IMR-90 (cell line): Measurements from ENCODE around the gene CFAP251. TPM values are rescaled to one million over a fixed set of nuclear protein-coding genes. Genes with fewer than 3 reads are reported as not detected.

Experiments used
- ATAC-seq: fragments of 200-7000 bp; cut with Tn5 transposase; 2 replicates; pipeline ENCODE4 v1.9.1; 2020; ENCODE audit warnings: low read depth, mild to moderate bottlenecking, moderate library complexity
- BruUV-seq: library from RNA; stranded (reverse); fragments of 400-500 nt; replicated peaks from 2 replicates; lab custom pipeline; 2021; lab: Mats Ljungman, UMichigan
- CTCF ChIA-PET: fragments of 300-600 bp; formaldehyde crosslinking; extraction: SDS; loops from one replicate; lab custom pipeline; 2021; ENCODE audit warnings: antibody characterized with exemption; lab: Yijun Ruan, JAX
- POLR2A ChIA-PET: fragments of 300-600 bp; sonication (Branson Sonifier 250); formaldehyde crosslinking; loops from one replicate; lab custom pipeline; 2022; ENCODE audit warnings: antibody characterized with exemption; ENCODE audit not compliant: unreplicated experiment; lab: Charles Lee
- DNase-seq: peaks from one replicate; pipeline ENCODE4 v3.0.0; 2013
- H2AFZ ChIP-seq: replicated peaks from 2 replicates; pipeline ENCODE3; 2013; ENCODE audit warnings: low read length, mild to moderate bottlenecking; ENCODE audit not compliant: poor library complexity
- H2AK5ac ChIP-seq: 2 replicates; pipeline ENCODE4 v1.6.1; 2013; ENCODE audit warnings: low read depth, low read length, inconsistent platforms
- H2AK9ac ChIP-seq: replicated peaks from 2 replicates; pipeline ENCODE3; 2013; ENCODE audit warnings: mild to moderate bottlenecking, low read depth, low read length, moderate library complexity; ENCODE audit not compliant: poor library complexity
- H2BK120ac ChIP-seq: 2 replicates; pipeline ENCODE4 v1.6.1; 2013; ENCODE audit warnings: low read depth, low read length, inconsistent platforms
- H2BK15ac ChIP-seq: 3 replicates; pipeline ENCODE4 v1.6.1; 2013; ENCODE audit warnings: low read depth, low read length, inconsistent platforms
- H2BK20ac ChIP-seq: 2 replicates; pipeline ENCODE4 v1.6.1; 2013; ENCODE audit warnings: low read depth, mild to moderate bottlenecking, inconsistent platforms, low read length, moderate library complexity
- H2BK5ac ChIP-seq: 2 replicates; pipeline ENCODE4 v1.6.1; 2013; ENCODE audit warnings: mild to moderate bottlenecking, low read depth, low read length, inconsistent platforms; ENCODE audit not compliant: poor library complexity, severe bottlenecking
- H3K14ac ChIP-seq: replicated peaks from 2 replicates; pipeline ENCODE4 v1.6.1; 2013; ENCODE audit warnings: low read depth, low read length, inconsistent platforms
- H3K18ac ChIP-seq: 2 replicates; pipeline ENCODE4 v1.6.1; 2013; ENCODE audit warnings: low read depth, low read length, control low read depth
- H3K23ac ChIP-seq: 2 replicates; pipeline ENCODE4 v1.6.1; 2013; ENCODE audit warnings: low read depth, low read length, inconsistent platforms
- H3K27ac ChIP-seq: 2 replicates; pipeline ENCODE4 v1.5.1; 2013; ENCODE audit warnings: mild to moderate bottlenecking, control low read depth, low read length; ENCODE audit not compliant: insufficient read depth
- H3K27me3 ChIP-seq: 2 replicates; pipeline ENCODE4 v1.6.1; 2013; ENCODE audit warnings: low read length; ENCODE audit not compliant: control insufficient read depth, insufficient read depth
- H3K36me3 ChIP-seq: 2 replicates; pipeline ENCODE4 v1.6.1; 2013; ENCODE audit warnings: low read length, mixed read lengths; ENCODE audit not compliant: control insufficient read depth, insufficient read depth
- H3K4ac ChIP-seq: 2 replicates; pipeline ENCODE4 v1.6.1; 2013; ENCODE audit warnings: low read depth, low read length, inconsistent platforms
- H3K4me1 ChIP-seq: 2 replicates; pipeline ENCODE4 v1.6.1; 2013; ENCODE audit warnings: low read length, mixed read lengths; ENCODE audit not compliant: control insufficient read depth, insufficient read depth
- H3K4me2 ChIP-seq: 2 replicates; pipeline ENCODE4 v1.6.1; 2013; ENCODE audit warnings: low read depth, mild to moderate bottlenecking, control low read depth, low read length, moderate library complexity
- H3K4me3 ChIP-seq: 2 replicates; pipeline ENCODE4 v1.5.1; 2013; ENCODE audit warnings: low read depth, mild to moderate bottlenecking, control low read depth, low read length, moderate library complexity; ENCODE audit not compliant: insufficient read depth
- H3K56ac ChIP-seq: 2 replicates; pipeline ENCODE4 v1.6.1; 2013; ENCODE audit warnings: low read length, inconsistent platforms; ENCODE audit not compliant: insufficient read depth; ENCODE audit errors: extremely low read depth
- H3K79me1 ChIP-seq, 2 experiments: 2 replicates each; pipeline ENCODE4 v1.6.1; 2013; ENCODE audit warnings: low read length in 2 of 2, inconsistent platforms in 1 of 2, low read depth in 1 of 2
- H3K9ac ChIP-seq: 2 replicates; pipeline ENCODE4 v1.6.1; 2013; ENCODE audit warnings: low read depth, low read length, control low read depth
- H3K9me1 ChIP-seq: 2 replicates; pipeline ENCODE4 v1.6.1; 2013; ENCODE audit warnings: low read length, inconsistent platforms; ENCODE audit not compliant: insufficient read depth
- H3K9me3 ChIP-seq: 2 replicates; pipeline ENCODE4 v1.6.1; 2013; ENCODE audit warnings: low read length; ENCODE audit not compliant: control insufficient read depth, insufficient read depth
- H4K20me1 ChIP-seq: 2 replicates; pipeline ENCODE4 v1.6.1; 2013; ENCODE audit warnings: low read length, inconsistent platforms; ENCODE audit not compliant: insufficient read depth
- H4K5ac ChIP-seq: 2 replicates; pipeline ENCODE4 v1.6.1; 2013; ENCODE audit warnings: mild to moderate bottlenecking, low read depth, low read length, control low read depth
- H4K8ac ChIP-seq, 2 experiments: 2 replicates each; pipeline ENCODE4 v1.6.1; 2013; ENCODE audit warnings: low read depth in 2 of 2, low read length in 2 of 2, control low read depth in 1 of 2, inconsistent platforms in 1 of 2
- H4K91ac ChIP-seq: 2 replicates; pipeline ENCODE4 v1.6.1; 2013; ENCODE audit warnings: low read depth, low read length, inconsistent platforms; ENCODE audit not compliant: insufficient read depth
- BHLHE40 ChIP-seq: fragments of 150-350 bp; IDR thresholded peaks from 2 replicates; pipeline ENCODE4 v1.6.1; 2016; ENCODE audit warnings: mild to moderate bottlenecking, low read depth, low read length
- CEBPB ChIP-seq: IDR thresholded peaks from 2 replicates; pipeline ENCODE4 v1.6.1; 2012; ENCODE audit warnings: low read depth, low read length, improper control_type of control experiment
- CHD1 ChIP-seq: IDR thresholded peaks from 2 replicates; pipeline ENCODE4 v1.6.1; 2012; ENCODE audit warnings: low read depth, low read length, improper control_type of control experiment
- CTCF ChIP-seq: conservative IDR thresholded peaks from 2 replicates; pipeline ENCODE4 v1.5.1; 2012; ENCODE audit warnings: mild to moderate bottlenecking, low read depth, low read length, improper control_type of control experiment
- ELK1 ChIP-seq: fragments of 150-350 bp; IDR thresholded peaks from 2 replicates; pipeline ENCODE4 v1.6.1; 2016; ENCODE audit warnings: low read depth, mild to moderate bottlenecking, low read length, moderate library complexity, borderline replicate concordance
- FOS ChIP-seq: fragments of 150-350 bp; IDR thresholded peaks from 2 replicates; pipeline ENCODE4 v1.6.1; 2016; ENCODE audit warnings: low read depth, low read length
- MAFK ChIP-seq: IDR thresholded peaks from 2 replicates; pipeline ENCODE4 v1.6.1; 2012; ENCODE audit warnings: low read depth, low read length, improper control_type of control experiment
- MAZ ChIP-seq: IDR thresholded peaks from 2 replicates; pipeline ENCODE4 v1.6.1; 2012; ENCODE audit warnings: low read depth, mild to moderate bottlenecking, low read length, improper control_type of control experiment, moderate library complexity, borderline replicate concordance
- MXI1 ChIP-seq: IDR thresholded peaks from 2 replicates; pipeline ENCODE4 v1.6.1; 2012; ENCODE audit warnings: low read depth, mild to moderate bottlenecking, low read length, moderate library complexity, borderline replicate concordance
- POLR2A ChIP-seq: IDR thresholded peaks from 2 replicates; pipeline ENCODE4 v1.6.1; 2012; ENCODE audit warnings: mild to moderate bottlenecking, low read depth, low read length
- RCOR1 ChIP-seq: IDR thresholded peaks from 2 replicates; pipeline ENCODE4 v1.6.1; 2012; ENCODE audit warnings: mild to moderate bottlenecking, low read length, improper control_type of control experiment; ENCODE audit not compliant: insufficient replicate concordance
- RFX5 ChIP-seq: IDR thresholded peaks from 2 replicates; pipeline ENCODE4 v1.8.0; 2012; ENCODE audit warnings: low read depth, mild to moderate bottlenecking, low read length, moderate library complexity
- SMC3 ChIP-seq: fragments of 150-350 bp; IDR thresholded peaks from 2 replicates; pipeline ENCODE4 v1.6.1; 2016; ENCODE audit warnings: low read depth, mild to moderate bottlenecking, antibody characterized with exemption, low read length, moderate library complexity
- USF2 ChIP-seq: fragments of 150-350 bp; IDR thresholded peaks from 2 replicates; pipeline ENCODE4 v1.6.1; 2017; ENCODE audit warnings: mild to moderate bottlenecking, antibody characterized with exemption, low read length, low read depth
- WGBS, 2 experiments: methylation state at CpG; one replicate each; pipeline versions ENCODE4 v1.1.5 to v1.1.7; 2013; ENCODE audit warnings: missing lambda C conversion rate in 2 of 2; ENCODE audit not compliant: insufficient read length in 1 of 2; ENCODE audit errors: extremely low coverage in 2 of 2; 5-methylcytosine and 5-hydroxymethylcytosine counted together
- dilution Hi-C: fragments of 300-500 bp; cut with HindIII; formaldehyde crosslinking; loops from one replicate; pipeline ENCODE4 v1.14.3; 2018; ENCODE audit warnings: low sequenced_read_pairs; ENCODE audit not compliant: unreplicated experiment
- in situ Hi-C: fragments of 300-500 bp; cut with MboI; formaldehyde crosslinking; loops from 3 replicates; pipeline ENCODE4 v1.14.3; 2019; ENCODE audit warnings: low sequenced_read_pairs, inconsistent platforms, mixed read lengths
- intact Hi-C: fragments of 100-400 bp; cut with micrococcal nuclease; formaldehyde crosslinking; loops from 2 replicates; pipeline ENCODE4 v1.10.0; 2022
- polyA plus RNA-seq, 3 experiments: library from polyadenylated mRNA; depleted of rRNA; stranded (reverse); fragments of >200 nt; gene quantifications; 2 replicates each; pipeline ENCODE4 v1.2.3, GENCODE V29; 2012; ENCODE audit warnings: low replicate concordance in 1 of 3
- total RNA-seq: library from RNA; depleted of rRNA; stranded (reverse); fragments of >200 nt; gene quantifications from 2 replicates; pipeline ENCODE4 v1.2.3, GENCODE V29; 2012

Gene CFAP251
- total and polyA plus RNA-seq, 2 of the 4 experiments (the other 2 are of a cell fraction): 7.8 to 9.1 TPM

GRCh38 chr12:122012184-122012583 is 93.8 kb downstream of the CFAP251 start:
- no peak overlapping the region for H3K14ac ChIP-seq
- DNase-seq: no peak
- intact Hi-C loops (no loop called here), dilution Hi-C loops (no loop called here), in situ Hi-C loops (no loop called here)
- no peaks in the 10 kb centered on the region for H3K79me1 ChIP-seq
- H2BK120ac ChIP-seq: no peak overlapping the region
- no peaks in the 10 kb centered on the region for H3K9me3 ChIP-seq
- no peak overlapping the region for H2BK20ac ChIP-seq
- no peak overlapping the region for H3K56ac ChIP-seq
- no peak overlapping the region for H2BK5ac ChIP-seq
- WGBS, 2 experiments: no CpG with 5 or more reads among the region's 6 CpGs
- TF ChIP-seq POLR2A (no peak), CEBPB (no peak), MAFK (no peak), RFX5 (no peak), ELK1 (no peak), MXI1 (no peak), FOS (no peak), RCOR1 (no peak), CHD1 (no peak), MAZ (no peak), CTCF (no peak), USF2 (no peak), SMC3 (no peak), BHLHE40 (no peak)
- no peak overlapping the region for H3K4me3 ChIP-seq
- no peak overlapping the region for H3K18ac ChIP-seq
- no peak overlapping the region for H2AFZ ChIP-seq
- H3K4ac ChIP-seq: no peak overlapping the region
- H4K5ac ChIP-seq: no peak overlapping the region
- POLR2A ChIA-PET: no interaction called here
- H2AK9ac ChIP-seq: no peak overlapping the region
- no peak overlapping the region for H3K9ac ChIP-seq
- no peak for ATAC-seq
- no peak overlapping the region for H3K27ac ChIP-seq
- no peaks in the 10 kb centered on the region for H3K36me3 ChIP-seq
- no peak overlapping the region for H2BK15ac ChIP-seq
- H3K23ac ChIP-seq: no peak overlapping the region
- no peaks in the 10 kb centered on the region for H3K27me3 ChIP-seq
- H4K8ac ChIP-seq: no peak overlapping the region
- BruUV-seq: no TSS peak
- H3K4me1 ChIP-seq: no peaks in the 10 kb centered on the region
- no peaks in the 10 kb centered on the region for H4K20me1 ChIP-seq
- CTCF ChIA-PET: no interaction called here
- H2AK5ac ChIP-seq: no peak overlapping the region
- no peak overlapping the region for H3K4me2 ChIP-seq
- H3K9me1 ChIP-seq: peaks cover 2% of the 10 kb centered on the region; the same call in 1 of the 2 replicates
- no peak overlapping the region for H4K91ac ChIP-seq
